ENCODE measurements around the gene SEC14L2. TPM values are rescaled to one million over a fixed set of nuclear protein-coding genes. Genes with fewer than 3 reads are reported as not detected.

Gene SEC14L2
- total RNA-seq, 1 experiment from 2014 or later, result 14.4 TPM

GRCh38 chr22:30470655-30471054 lies 73.8 kb downstream of the SEC14L2 start:
- CTCF ChIA-PET, result no interaction called here
- no peaks in the 10 kb centered on the region for H3K9me3 ChIP-seq (ENCODE audit: low read depth, low read length, poor library complexity, severe bottlenecking)
- no peaks in the 10 kb centered on the region for H3K27me3 ChIP-seq (replicated peaks; ENCODE audit: insufficient read depth, low read depth, low read length, poor library complexity)
- POLR2A ChIA-PET (ENCODE audit: low non-redundant PET), result no interaction called here
- intact Hi-C loops (cut with micrococcal nuclease; ENCODE audit: unreplicated experiment), result no loop called here
- H3K27ac ChIP-seq (ENCODE audit: low read depth, low read length, poor library complexity, severe bottlenecking), result no peak overlapping the region
- H3K4me1 ChIP-seq (ENCODE audit: insufficient read depth, low read length, poor library complexity, severe bottlenecking), result no peaks in the 10 kb centered on the region
- no peak overlapping the region for H3K4me3 ChIP-seq (ENCODE audit: low read depth, low read length, poor library complexity, severe bottlenecking)
- H3K36me3 ChIP-seq (ENCODE audit: insufficient read depth, low read length, poor library complexity, severe bottlenecking), result no peaks in the 10 kb centered on the region
- no TSS peak for BruUV-seq (replicated peaks)
- DNase-seq (ENCODE audit: low spot score), result no peak
- TF ChIP-seq EZH2 (IDR thresholded peaks at IDR 0.05; ENCODE audit: borderline replicate concordance, low read depth, low read length, poor library complexity, severe bottlenecking) (no peak), CTCF (conservative IDR thresholded peaks at IDR 0.05; ENCODE audit: low read depth, low read length) (no peak)

GRCh38 chr22:30471616-30472318 lies 74.9 kb downstream of the SEC14L2 start, which contains the start of gene SEC14L3:
Gene SEC14L3 (minus strand): TSS chr22:30472017. CDS start chr22:30471958, 59 bp downstream.
- POLR2A ChIA-PET (ENCODE audit: low non-redundant PET), result no interaction called here
- no peak for DNase-seq (ENCODE audit: low spot score)
- Histone ChIP-seq H3K9me3 (ENCODE audit: low read depth, low read length, poor library complexity, severe bottlenecking) (no peaks in the 10 kb centered on the region), H3K36me3 (ENCODE audit: insufficient read depth, low read length, poor library complexity, severe bottlenecking) (no peaks in the 10 kb centered on the region), H3K27me3 (replicated peaks; ENCODE audit: insufficient read depth, low read depth, low read length, poor library complexity) (no peaks in the 10 kb centered on the region), H3K4me1 (ENCODE audit: insufficient read depth, low read length, poor library complexity, severe bottlenecking) (no peaks in the 10 kb centered on the region), H3K27ac (ENCODE audit: low read depth, low read length, poor library complexity, severe bottlenecking) (no peak within 1 kb of the TSS), H3K4me3 (ENCODE audit: low read depth, low read length, poor library complexity, severe bottlenecking) (no peak within 1 kb of the TSS)
- BruUV-seq (replicated peaks), result no TSS peak
- intact Hi-C loops (cut with micrococcal nuclease; ENCODE audit: unreplicated experiment), result no loop called here
- CTCF ChIA-PET, result no interaction called here
- TF ChIP-seq CTCF (conservative IDR thresholded peaks at IDR 0.05; ENCODE audit: low read depth, low read length), result no peak
- no peak for TF ChIP-seq EZH2 (IDR thresholded peaks at IDR 0.05; ENCODE audit: borderline replicate concordance, low read depth, low read length, poor library complexity, severe bottlenecking)

GRCh38 chr22:30472994-30473720 lies 76.3 kb downstream of the SEC14L2 start:
- BruUV-seq (replicated peaks), result no TSS peak
- DNase-seq (ENCODE audit: low spot score), result no peak
- H3K4me3 ChIP-seq (ENCODE audit: low read depth, low read length, poor library complexity, severe bottlenecking), result no peak overlapping the region
- no peaks in the 10 kb centered on the region for H3K27me3 ChIP-seq (replicated peaks; ENCODE audit: insufficient read depth, low read depth, low read length, poor library complexity)
- ChIA-PET CTCF (no interaction called here), POLR2A (ENCODE audit: low non-redundant PET) (no interaction called here)
- no peaks in the 10 kb centered on the region for H3K36me3 ChIP-seq (ENCODE audit: insufficient read depth, low read length, poor library complexity, severe bottlenecking)
- H3K4me1 ChIP-seq (ENCODE audit: insufficient read depth, low read length, poor library complexity, severe bottlenecking), result no peaks in the 10 kb centered on the region
- intact Hi-C loops (cut with micrococcal nuclease; ENCODE audit: unreplicated experiment), result no loop called here
- no peaks in the 10 kb centered on the region for H3K9me3 ChIP-seq (ENCODE audit: low read depth, low read length, poor library complexity, severe bottlenecking)
- H3K27ac ChIP-seq (ENCODE audit: low read depth, low read length, poor library complexity, severe bottlenecking), result no peak overlapping the region
- TF ChIP-seq CTCF (conservative IDR thresholded peaks at IDR 0.05; ENCODE audit: low read depth, low read length), result no peak
- no peak for TF ChIP-seq EZH2 (IDR thresholded peaks at IDR 0.05; ENCODE audit: borderline replicate concordance, low read depth, low read length, poor library complexity, severe bottlenecking)
